Colonic mucosa (tissue), 4 donors: ENCODE data around the gene PRDM15. TPM values are rescaled to one million over a fixed set of nuclear protein-coding genes. Genes with fewer than 3 reads are reported as not detected.

Source experiments
- DNase-seq: peaks from one replicate; pipeline ENCODE4 v3.0.0-alpha.2; 2020
- H3K27ac ChIP-seq: fragments of 200-600 bp; one replicate; pipeline ENCODE4 v1.8.0; 2021
- H3K27me3 ChIP-seq: fragments of 200-600 bp; one replicate; pipeline ENCODE4 v1.8.0; 2021
- H3K36me3 ChIP-seq: fragments of 200-600 bp; one replicate; pipeline ENCODE4 v1.8.0; 2021
- H3K4me1 ChIP-seq: fragments of 200-600 bp; one replicate; pipeline ENCODE4 v1.8.0; 2021; ENCODE audit warnings: mild to moderate bottlenecking
- H3K4me3 ChIP-seq: fragments of 200-600 bp; one replicate; pipeline ENCODE4 v1.8.0; 2021
- H3K9ac ChIP-seq, 2 donors: one replicate each; pipeline ENCODE4 v1.7.0; 2013; ENCODE audit warnings: control low read depth in 2 of 2, low read depth in 2 of 2, low read length in 2 of 2
- H3K9me3 ChIP-seq: fragments of 200-600 bp; one replicate; pipeline ENCODE4 v1.8.0; 2021
- intact Hi-C: fragments of 100-400 bp; cut with DNase I; formaldehyde crosslinking; loops from one replicate; pipeline ENCODE4 v1.14.1; 2022
- total RNA-seq, 2 donors: library from RNA; stranded (reverse); fragmentation: NEBNext Ultra II Directional in 1 of 2; extraction: Animal tissue kit (Norgen Biotek cat#: 25700) in 1 of 2; gene quantifications; one replicate each; pipeline ENCODE4 v1.2.1, GENCODE V29; 2021
- TF ChIP-seq, protein P1 (sequence below): fragments of 200-600 bp; IDR thresholded peaks from one replicate; pipeline ENCODE4 v1.8.0; 2022; ENCODE audit warnings: antibody characterized with exemption, mild to moderate bottlenecking
- donor health status: healthy.
- donor health status: DM: no; HTN: no; CAD: no.
- donor health status: DM: no; HTN: no; CAD: no.

The PRDM15 gene
- total RNA-seq, 2 donors from 2014 or later: 3.2 to 6.3 TPM

DNA sequence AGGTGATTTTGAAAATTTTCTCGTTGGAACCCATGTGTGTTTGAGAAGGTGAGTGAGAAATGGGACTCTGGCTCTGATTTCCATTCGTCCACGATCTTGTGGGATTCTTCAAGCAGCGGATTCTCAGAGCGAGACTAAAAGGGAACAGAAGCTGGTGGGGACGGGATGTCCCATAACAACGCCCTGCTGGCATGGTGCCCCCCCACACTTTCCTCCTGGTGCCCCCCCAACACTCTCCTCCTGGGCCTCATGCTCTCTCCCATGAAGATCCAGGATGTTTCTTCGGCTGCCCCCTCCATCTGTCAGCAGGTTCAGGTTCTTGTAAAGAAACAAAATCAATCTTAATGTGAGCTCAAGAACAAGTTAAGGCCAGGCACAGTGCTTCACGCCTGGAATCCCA lies 29.1 kb downstream of the PRDM15 start:
- Histone ChIP-seq H3K9me3 (no peaks in the 10 kb centered on the region), H3K27ac (no peak overlapping the region), H3K9ac (no peak overlapping the region), H3K4me3 (no peak overlapping the region), H3K36me3 (no peaks in the 10 kb centered on the region), H3K4me1 (no peaks in the 10 kb centered on the region), H3K27me3 (no peaks in the 10 kb centered on the region)
- TF ChIP-seq, protein P1, sequence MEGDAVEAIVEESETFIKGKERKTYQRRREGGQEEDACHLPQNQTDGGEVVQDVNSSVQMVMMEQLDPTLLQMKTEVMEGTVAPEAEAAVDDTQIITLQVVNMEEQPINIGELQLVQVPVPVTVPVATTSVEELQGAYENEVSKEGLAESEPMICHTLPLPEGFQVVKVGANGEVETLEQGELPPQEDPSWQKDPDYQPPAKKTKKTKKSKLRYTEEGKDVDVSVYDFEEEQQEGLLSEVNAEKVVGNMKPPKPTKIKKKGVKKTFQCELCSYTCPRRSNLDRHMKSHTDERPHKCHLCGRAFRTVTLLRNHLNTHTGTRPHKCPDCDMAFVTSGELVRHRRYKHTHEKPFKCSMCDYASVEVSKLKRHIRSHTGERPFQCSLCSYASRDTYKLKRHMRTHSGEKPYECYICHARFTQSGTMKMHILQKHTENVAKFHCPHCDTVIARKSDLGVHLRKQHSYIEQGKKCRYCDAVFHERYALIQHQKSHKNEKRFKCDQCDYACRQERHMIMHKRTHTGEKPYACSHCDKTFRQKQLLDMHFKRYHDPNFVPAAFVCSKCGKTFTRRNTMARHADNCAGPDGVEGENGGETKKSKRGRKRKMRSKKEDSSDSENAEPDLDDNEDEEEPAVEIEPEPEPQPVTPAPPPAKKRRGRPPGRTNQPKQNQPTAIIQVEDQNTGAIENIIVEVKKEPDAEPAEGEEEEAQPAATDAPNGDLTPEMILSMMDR: no peak
- DNase-seq: no peak
- intact Hi-C loops: no loop called here

DNA sequence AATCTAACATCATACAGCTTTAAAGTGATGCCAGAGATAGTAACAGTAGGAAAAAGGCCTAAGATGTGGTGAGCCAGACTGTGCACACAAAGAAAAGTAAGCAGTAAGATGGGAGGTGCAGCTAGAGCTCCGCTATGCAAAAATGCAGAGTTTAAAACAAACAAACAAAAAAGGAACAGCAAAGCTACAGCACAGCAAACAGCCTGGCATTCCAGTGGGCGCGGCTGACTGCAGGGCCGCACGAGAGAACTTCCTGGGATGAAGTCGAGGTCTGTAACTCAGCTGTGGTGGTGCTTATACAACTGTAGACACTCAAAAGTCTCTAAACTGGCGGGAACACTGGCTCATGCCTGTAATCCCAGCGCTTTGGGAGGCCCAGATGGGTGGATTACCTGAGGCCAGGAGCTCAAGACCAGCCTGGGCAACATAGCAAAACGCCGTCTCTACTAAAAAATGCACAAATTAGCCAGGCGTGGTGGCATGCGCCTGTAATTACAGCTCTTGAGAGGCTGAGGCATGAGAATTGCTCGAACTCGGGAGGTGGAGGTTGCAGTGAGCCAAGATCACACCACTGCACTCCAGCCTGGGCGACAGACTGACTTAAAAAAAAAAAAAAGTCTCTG lies 30.1 kb downstream of the PRDM15 start:
- H3K4me3 ChIP-seq: no peak overlapping the region
- no peaks in the 10 kb centered on the region for H3K4me1 ChIP-seq
- H3K9ac ChIP-seq: no peak overlapping the region
- H3K27ac ChIP-seq: no peak overlapping the region
- TF ChIP-seq, protein P1: no peak
- no peaks in the 10 kb centered on the region for H3K9me3 ChIP-seq
- intact Hi-C loops: no loop called here
- no peaks in the 10 kb centered on the region for H3K27me3 ChIP-seq
- H3K36me3 ChIP-seq: no peaks in the 10 kb centered on the region
- DNase-seq: no peak

DNA sequence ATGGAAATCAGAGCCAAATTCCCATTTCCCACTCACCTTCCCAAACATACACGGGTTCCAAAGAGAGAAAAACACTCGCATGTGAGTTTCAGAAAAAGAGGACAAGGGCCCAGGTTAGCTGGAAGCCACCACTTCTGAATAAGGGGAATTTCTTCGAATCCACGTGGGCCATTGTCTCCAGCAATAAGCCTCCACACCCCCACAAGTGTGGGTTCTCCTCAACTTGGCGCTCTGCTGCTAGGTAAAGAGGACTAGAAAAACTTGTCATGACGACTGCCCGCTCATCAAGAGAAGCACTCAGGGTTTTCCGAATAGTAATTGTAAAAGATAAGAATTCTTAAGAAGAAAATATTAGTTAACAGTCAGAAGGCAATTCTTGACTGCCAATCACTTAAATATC lies 30.6 kb downstream of the PRDM15 start:
- Histone ChIP-seq H3K36me3 (no peaks in the 10 kb centered on the region), H3K27ac (no peak overlapping the region), H3K4me1 (no peaks in the 10 kb centered on the region), H3K27me3 (no peaks in the 10 kb centered on the region), H3K9me3 (no peaks in the 10 kb centered on the region), H3K9ac (no peak overlapping the region), H3K4me3 (no peak overlapping the region)
- TF ChIP-seq, protein P1: no peak
- no peak for DNase-seq
- intact Hi-C loops: no loop called here

DNA sequence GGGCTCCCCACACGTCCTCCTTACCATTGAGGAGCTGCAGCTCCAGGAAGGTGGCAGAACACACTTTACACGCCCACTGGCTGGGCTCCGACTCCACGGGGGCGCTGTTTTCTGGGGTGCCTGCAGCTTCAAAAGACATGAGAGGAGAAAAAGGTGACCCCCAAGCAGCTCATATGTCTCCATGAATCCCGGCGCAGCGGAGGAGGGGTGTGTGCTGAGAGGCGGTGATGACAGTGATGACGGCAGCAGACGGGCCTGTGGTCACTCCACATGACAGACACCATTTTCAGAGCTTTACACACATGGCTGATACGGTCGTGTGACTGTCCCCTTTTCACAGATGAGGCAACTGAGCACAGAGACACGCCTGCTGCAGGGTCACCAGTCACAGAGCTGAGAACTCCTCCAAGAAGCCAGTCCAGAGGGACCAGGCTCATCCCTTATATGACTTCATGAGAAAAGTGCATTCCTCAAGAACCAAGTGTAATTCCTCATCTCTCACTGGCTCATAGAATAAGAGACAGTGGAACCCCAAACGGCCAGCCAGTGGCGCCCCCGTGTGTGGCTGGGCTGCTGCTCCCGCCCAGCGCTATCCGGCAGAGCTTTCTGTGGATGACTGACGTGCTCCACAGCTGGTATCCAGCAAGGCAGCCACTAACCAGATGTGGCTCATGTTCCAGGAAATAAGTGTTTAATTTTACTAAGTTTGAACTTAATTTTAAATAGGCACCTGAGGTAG lies 31.9 kb downstream of the PRDM15 start:
- TF ChIP-seq, protein P1: no peak
- no peaks in the 10 kb centered on the region for H3K27me3 ChIP-seq
- H3K27ac ChIP-seq: no peak overlapping the region

DNA sequence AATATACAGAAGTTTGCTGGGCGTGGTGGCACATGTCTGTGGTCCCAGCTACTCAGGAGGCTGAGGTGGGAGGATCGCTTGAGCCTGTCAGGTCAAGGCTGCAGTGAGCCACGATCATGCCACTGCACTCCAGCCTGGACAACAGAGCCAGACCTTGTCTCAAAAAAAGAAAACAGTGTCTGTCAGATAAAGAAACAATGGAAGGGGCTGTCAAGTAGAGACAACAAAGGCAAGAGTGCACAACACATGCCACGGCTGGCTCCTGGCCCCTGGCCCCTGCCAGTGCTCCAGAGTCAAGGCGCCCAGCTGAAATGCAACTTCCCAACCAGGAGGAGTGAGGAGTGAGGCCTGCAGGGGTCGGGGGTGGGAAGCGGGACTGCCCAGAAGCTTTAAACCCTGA lies 32.6 kb downstream of the PRDM15 start:
- no peak for DNase-seq
- Histone ChIP-seq H3K9me3 (no peaks in the 10 kb centered on the region), H3K9ac (no peak overlapping the region), H3K4me3 (no peak overlapping the region), H3K27me3 (no peaks in the 10 kb centered on the region), H3K36me3 (no peaks in the 10 kb centered on the region), H3K4me1 (no peaks in the 10 kb centered on the region), H3K27ac (no peak overlapping the region)
- TF ChIP-seq, protein P1: no peak
- intact Hi-C loops: no loop called here

More for the DNA sequence above, 31.9 kb downstream of the PRDM15 start:
- Histone ChIP-seq H3K4me1 (no peaks in the 10 kb centered on the region), H3K9me3 (no peaks in the 10 kb centered on the region), H3K9ac (no peak overlapping the region), H3K4me3 (no peak overlapping the region), H3K36me3 (no peaks in the 10 kb centered on the region)
- intact Hi-C loops: no loop called here
- DNase-seq: no peak
